HG02970 (cell line): ENCODE results near the gene PSMG3.

Experiments
- ATAC-seq: cut with Tn5 transposase; IDR thresholded peaks from one replicate; pipeline ENCODE4 v1.9.1; 2021; ENCODE audit warnings: mild to moderate bottlenecking, moderate library complexity, moderate number of reproducible peaks; ENCODE audit not compliant: unreplicated experiment, low FRiP score

Gene PSMG3

GRCh38 chr7:1546909-1547776 is 22.7 kb downstream of the PSMG3 start:
- no peak for ATAC-seq

GRCh38 chr7:1546274-1546908 is 23.4 kb downstream of the PSMG3 start:
- ATAC-seq: no peak

- ATAC-seq: no peak
These were observed 24.2 kb downstream of the PSMG3 start for GRCh38 chr7:1545417-1546246.

- no peak for ATAC-seq
These were observed 24.9 kb downstream of the PSMG3 start for GRCh38 chr7:1544896-1545416.

- ATAC-seq: no peak
These were observed 25.5 kb downstream of the PSMG3 start for GRCh38 chr7:1544178-1544895.

- no peak for ATAC-seq
These were observed 26.0 kb downstream of the PSMG3 start for GRCh38 chr7:1543826-1544177.

- ATAC-seq: no peak
These were observed 26.7 kb downstream of the PSMG3 start for GRCh38 chr7:1542841-1543747.

GRCh38 chr7:1542329-1542728 is 27.5 kb downstream of the PSMG3 start:
- ATAC-seq: no peak

- ATAC-seq: no peak
These were observed 28.2 kb downstream of the PSMG3 start for GRCh38 chr7:1541431-1542162.

- ATAC-seq: no peak
These were observed 29.0 kb downstream of the PSMG3 start for GRCh38 chr7:1540776-1541271.

GRCh38 chr7:1539882-1540775 is 29.7 kb downstream of the PSMG3 start:
- no peak for ATAC-seq

- ATAC-seq: no peak
These were observed 30.5 kb downstream of the PSMG3 start for GRCh38 chr7:1539181-1539881.

GRCh38 chr7:1538544-1539180 is 31.2 kb downstream of the PSMG3 start:
- no peak for ATAC-seq

GRCh38 chr7:1537535-1538412 is 32.1 kb downstream of the PSMG3 start:
- ATAC-seq: no peak

- no peak for ATAC-seq
These were observed 32.9 kb downstream of the PSMG3 start for GRCh38 chr7:1536743-1537534.
